HG02884 (cell line): ENCODE results near the gene ENDOG.
"Not testable (repeated sequence)": the region's sequence is repeated elsewhere in the genome, so short reads cannot be mapped to it uniquely, and the experiment has no call there.

Source experiments
- ATAC-seq: cut with Tn5 transposase; IDR thresholded peaks from one replicate; pipeline ENCODE4 v1.9.1; 2021; ENCODE audit warnings: mild to moderate bottlenecking, moderate library complexity; ENCODE audit not compliant: unreplicated experiment

ENDOG gene

DNA sequence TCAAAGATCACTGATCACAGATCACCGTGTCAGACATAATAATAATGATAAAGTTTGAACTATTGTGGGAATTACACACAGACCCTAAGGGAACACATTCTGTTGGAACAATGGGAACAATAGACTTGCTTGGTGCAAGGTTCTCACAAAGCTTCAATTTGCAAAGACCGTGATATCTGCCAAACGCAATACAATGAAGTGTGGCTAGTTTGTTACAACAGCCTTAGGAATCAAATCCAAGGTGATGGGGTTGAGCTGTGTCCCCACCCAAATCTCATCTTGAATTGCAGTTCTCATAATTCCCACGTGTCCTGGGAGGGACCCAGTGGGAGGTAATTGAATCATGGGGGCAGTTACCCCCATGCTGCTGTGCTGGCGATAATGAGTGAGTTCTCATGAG is 42.6 kb downstream of the ENDOG start:
- no peak for ATAC-seq

DNA sequence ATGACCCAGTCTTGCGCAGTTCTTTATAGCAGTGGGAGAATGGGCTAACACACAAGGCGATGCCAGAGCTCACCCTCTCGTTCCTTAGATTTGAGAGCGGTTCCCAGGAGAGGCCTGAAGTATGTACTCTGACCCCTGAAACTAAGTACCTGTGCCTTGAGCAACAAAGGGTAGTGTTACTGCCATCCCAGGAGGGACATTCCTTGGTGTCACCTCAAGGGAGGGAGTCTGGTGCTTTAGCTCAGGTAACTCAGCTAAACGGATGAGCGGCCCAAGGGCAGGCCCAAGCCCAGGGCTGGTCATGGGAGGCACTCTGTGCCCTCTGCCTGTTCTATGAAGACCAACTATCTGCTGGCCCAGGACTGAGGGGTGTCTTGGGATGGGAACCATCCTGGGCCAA is 43.2 kb downstream of the ENDOG start:
- ATAC-seq = no peak

DNA sequence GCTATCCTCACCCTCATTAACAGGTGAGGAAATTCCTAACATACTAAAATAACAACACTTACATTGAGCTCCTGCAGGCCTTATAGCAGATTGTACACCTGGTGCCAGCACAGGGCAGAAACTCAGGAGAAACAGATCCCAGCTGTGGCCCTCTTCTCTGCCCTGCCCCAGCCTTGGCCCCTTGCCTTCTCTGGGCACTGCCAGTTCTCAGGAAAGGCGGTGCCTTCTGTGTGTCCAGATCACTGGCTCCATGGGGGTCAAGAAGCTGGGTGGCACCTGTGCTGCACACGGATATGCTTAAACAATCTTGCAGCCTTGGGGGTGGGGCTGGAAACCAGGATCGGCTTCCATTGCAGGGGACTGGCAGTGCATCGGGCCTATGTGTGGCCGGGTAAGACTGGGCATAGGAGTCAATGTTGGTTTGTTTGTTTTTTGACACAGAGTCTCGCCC is 44.1 kb downstream of the ENDOG start:
- no peak for ATAC-seq

DNA sequence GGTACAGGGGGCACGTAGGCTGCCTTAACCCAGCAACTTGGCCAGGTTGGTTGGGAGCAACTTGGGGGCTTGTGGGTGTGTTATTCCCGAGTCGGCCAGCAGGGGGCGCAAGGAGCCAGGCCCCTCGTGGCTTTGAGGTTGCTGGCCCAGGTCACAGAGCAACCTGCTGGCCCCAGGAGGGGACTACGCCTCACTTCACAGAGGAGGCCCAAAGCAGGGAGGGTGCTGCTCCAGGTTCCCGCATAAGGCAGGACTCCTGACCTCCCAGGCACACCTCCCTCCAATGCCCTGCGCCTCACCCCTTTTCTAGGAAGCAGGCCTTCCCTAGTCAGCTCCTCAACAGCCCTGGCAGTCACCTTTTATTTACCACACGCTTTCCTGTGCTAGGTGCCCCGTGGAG is 45.3 kb downstream of the ENDOG start:
- no peak for ATAC-seq

DNA sequence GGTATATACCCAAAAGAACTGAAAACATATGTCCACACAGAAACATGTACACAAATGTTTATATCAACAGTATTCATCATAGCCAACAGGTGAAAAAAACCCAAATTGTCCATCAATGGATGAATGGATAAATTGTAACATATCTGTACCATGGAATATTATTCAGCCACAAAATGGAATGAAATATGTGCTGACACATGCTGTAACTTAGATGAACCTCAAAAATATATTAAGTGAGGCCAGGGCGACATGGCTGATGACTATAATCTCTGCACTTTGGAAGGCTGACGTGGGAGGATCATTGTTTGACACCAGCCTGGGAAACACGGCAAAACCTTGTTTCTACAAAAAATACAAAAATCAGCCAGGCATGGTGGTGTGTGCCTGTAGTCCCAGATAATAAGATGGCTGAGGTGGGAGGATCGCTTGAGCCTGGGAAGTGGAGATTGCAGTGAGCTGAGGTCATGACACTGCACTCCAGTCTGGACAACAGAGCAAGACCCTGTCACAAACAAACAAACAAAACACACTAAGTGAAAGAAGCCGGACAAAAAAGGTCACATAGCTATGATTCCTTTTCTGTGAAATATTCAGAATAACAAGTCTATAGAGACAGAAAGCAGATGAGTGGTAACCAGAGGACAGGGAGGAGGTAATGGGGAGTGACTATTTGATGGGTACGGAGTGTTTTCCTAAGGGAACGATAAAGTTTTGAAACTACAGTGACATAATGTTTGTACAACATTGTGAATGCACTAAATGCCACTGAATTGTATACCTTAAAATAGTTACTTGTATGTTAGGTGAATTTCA is 52.0 kb downstream of the ENDOG start:
- ATAC-seq = no peak

DNA sequence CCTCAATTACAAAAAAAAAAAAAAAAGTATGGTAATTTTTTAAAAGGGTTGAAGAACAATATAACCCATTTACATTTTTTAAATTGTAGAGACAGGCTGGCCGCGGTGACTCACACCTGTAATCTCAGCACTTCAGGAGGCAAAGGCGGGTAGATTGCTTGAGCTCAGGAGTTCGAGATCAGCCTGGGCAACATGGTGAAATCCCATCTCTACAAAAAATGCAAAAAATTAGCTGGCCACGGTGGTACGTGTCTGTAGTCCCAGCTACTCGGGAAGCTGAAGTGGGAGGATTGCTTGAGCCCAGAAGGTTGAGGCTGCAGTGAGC is 52.6 kb downstream of the ENDOG start:
- not testable (repeated sequence) for ATAC-seq
